ENCODE data around the gene SHB.

SHB gene

GRCh38 chr9:38059233-38059936, 9.6 kb downstream of the SHB start:
- H3K4me3 ChIP-seq (ENCODE audit: low read depth, low read length), result no peak overlapping the region
- no peak for TF ChIP-seq CTCF (IDR thresholded peaks at IDR 0.05; ENCODE audit: insufficient read depth, low read depth, low read length, missing control alignments)

DNA sequence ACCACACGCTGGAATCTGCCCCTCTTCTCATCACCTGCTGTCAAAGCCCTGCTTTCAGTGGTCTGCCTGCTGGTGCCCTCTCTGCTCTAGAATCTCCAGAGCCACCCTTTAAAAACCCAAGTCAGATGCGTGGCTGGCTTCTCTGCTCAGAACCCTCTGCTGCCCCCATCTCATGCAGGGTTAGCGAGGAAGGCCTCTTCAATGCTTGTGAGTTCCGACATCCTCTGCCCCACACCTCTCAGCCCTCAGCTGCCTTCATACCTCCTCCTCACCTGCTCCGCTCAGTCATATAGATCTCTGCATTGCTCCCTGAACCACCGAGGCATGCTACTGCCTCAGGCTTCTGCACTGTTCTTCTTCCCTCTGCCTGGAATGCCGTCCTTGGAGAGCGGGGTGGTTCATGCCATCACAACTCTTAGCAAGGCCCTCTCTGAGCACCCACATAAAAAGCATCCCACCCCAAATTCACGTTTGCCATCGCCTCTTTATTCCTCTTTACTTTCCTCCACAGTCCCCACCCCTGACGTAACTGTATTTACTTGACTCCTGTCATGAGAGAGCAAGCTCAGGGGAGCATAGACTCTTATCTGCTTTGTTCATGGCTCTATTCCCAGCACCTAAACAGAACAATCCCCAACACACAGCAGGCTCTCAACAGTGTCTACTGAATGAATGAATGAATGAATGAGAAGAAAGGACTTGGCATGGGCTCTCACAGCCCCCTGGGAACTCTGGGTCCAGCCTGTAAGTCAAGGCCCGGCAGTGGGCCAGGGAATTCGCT, 10.4 kb downstream of the SHB start:
- no peak for TF ChIP-seq CTCF (IDR thresholded peaks at IDR 0.05; ENCODE audit: insufficient read depth, low read depth, low read length, missing control alignments)
- DNase-seq (ENCODE audit: low read depth), result no peak
- H3K4me3 ChIP-seq (ENCODE audit: low read depth, low read length), result no peak overlapping the region

More at GRCh38 chr9:38059233-38059936, 9.6 kb downstream of the SHB start:
- DNase-seq (ENCODE audit: low read depth), result no peak

DNA sequence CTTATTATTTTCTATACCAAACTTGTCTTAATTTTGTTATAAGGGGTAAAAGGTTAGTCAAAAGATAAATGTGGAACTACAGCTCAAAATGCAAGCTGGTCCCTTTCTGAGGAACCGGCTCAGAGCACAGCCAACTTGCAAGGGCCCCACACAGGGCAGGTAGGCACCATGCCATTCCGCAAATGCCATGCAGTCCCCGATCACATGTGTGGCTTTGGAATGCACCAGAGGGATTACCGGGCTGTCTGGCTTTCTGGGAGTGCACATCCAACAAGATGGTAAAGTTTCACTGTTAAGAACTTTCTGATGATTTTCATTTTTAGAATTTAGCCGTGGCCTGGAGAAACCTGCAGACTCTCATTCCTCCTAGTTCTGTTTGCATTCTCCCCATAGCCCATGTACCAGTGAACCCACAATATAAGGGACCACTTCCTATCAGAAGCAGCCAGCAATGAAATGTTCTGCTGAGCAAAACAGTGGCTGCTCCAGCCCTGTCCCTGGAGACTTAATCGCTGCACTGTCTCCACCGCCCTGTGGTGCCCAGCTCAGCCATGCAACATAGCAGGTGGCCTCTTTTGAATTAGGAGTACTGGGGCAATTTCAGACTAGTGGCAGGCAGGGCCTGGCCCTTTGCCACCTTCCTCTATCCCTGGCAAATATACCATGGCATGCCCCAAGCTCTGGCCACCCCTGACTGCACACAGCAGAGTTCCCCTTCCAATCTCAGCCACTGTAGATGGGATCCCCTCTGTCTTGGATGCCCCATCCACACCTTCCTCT, 11.4 kb downstream of the SHB start:
- peak; percentile 23 for DNase-seq (ENCODE audit: low read depth)

GRCh38 chr9:38054653-38055052, 14.4 kb downstream of the SHB start:
- DNase-seq (ENCODE audit: low read depth), result no peak
- no peak overlapping the region for H3K4me3 ChIP-seq (ENCODE audit: low read depth, low read length)
- TF ChIP-seq CTCF (IDR thresholded peaks at IDR 0.05; ENCODE audit: insufficient read depth, low read depth, low read length, missing control alignments), result no peak

More for the DNA sequence above, 11.4 kb downstream of the SHB start:
- TF ChIP-seq CTCF (IDR thresholded peaks at IDR 0.05; ENCODE audit: insufficient read depth, low read depth, low read length, missing control alignments), result no peak
- H3K4me3 ChIP-seq (ENCODE audit: low read depth, low read length), result no peak overlapping the region

- H3K4me3 ChIP-seq (ENCODE audit: low read depth, low read length), result no peak overlapping the region
- no peak for TF ChIP-seq CTCF (IDR thresholded peaks at IDR 0.05; ENCODE audit: insufficient read depth, low read depth, low read length, missing control alignments)
- no peak for DNase-seq (ENCODE audit: low read depth)
These were observed 15.1 kb downstream of the SHB start for GRCh38 chr9:38053697-38054461.
